Mucosa of rectum (tissue), 2 donors: ENCODE data around the gene GCA.

Experiments
- H3K27ac ChIP-seq, 2 donors: one replicate each; pipeline ENCODE4 v1.7.0; 2013; ENCODE audit warnings: inconsistent platforms in 2 of 2, low read depth in 2 of 2, low read length in 2 of 2
- H3K27me3 ChIP-seq, 2 donors: one replicate each; pipeline ENCODE4 v1.7.0; 2013; ENCODE audit warnings: low read length in 2 of 2; ENCODE audit not compliant: control insufficient read depth in 2 of 2, insufficient read depth in 2 of 2
- H3K36me3 ChIP-seq, 2 donors: one replicate each; pipeline ENCODE4 v1.7.0; 2013; ENCODE audit warnings: low read length in 2 of 2; ENCODE audit not compliant: control insufficient read depth in 2 of 2, insufficient read depth in 2 of 2
- H3K4me1 ChIP-seq, 2 donors: one replicate each; pipeline ENCODE4 v1.7.0; 2013; ENCODE audit warnings: low read length in 2 of 2, mild to moderate bottlenecking in 1 of 2; ENCODE audit not compliant: control insufficient read depth in 2 of 2, insufficient read depth in 2 of 2
- H3K4me3 ChIP-seq, 2 donors: one replicate each; pipeline ENCODE4 v1.7.0; 2013; ENCODE audit warnings: low read length in 2 of 2
- H3K9ac ChIP-seq, 2 donors: one replicate each; pipeline ENCODE4 v1.7.0; 2013; ENCODE audit warnings: low read length in 2 of 2, low read depth in 1 of 2, mild to moderate bottlenecking in 1 of 2
- H3K9me3 ChIP-seq, 2 donors: one replicate each; pipeline ENCODE4 v1.7.0; 2013; ENCODE audit warnings: low read length in 2 of 2; ENCODE audit not compliant: control insufficient read depth in 2 of 2
- donor health status: healthy.
- donor health status: Normal muscosa, but diverticular disease.

The GCA gene

GRCh38 chr2:162401871-162402270, 57.9 kb downstream of the GCA start:
- peaks cover 0 to 9% of the 10 kb centered on the region in 2 donors for H3K4me1 ChIP-seq
- H3K27ac ChIP-seq = no peak overlapping the region

DNA sequence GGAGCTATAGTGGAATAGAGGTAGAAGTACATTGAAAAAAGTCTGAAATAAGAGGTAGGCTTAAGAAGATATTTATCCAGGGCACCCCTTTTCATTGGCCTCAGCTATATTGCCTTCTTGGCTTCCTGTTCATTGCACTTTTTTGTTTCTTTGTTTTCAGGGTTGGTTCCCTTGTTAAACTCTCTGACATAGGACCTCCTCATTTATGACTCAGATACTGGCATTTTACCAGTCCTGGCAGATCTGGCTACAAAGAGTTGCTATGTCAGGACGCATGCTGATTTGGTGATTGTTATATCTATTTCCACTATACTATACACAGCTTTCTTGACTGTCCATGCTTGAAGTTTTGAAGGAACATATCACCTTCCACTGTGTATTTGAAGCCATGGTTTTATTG, 60.0 kb downstream of the GCA start:
- Histone ChIP-seq H3K4me3 (no peak overlapping the region), H3K36me3 (no peaks in the 10 kb centered on the region), H3K9ac (no peak overlapping the region), H3K9me3 (no peaks in the 10 kb centered on the region), H3K27ac (no peak overlapping the region), H3K4me1 (peaks cover 0 to 9% of the 10 kb centered on the region in 2 donors), H3K27me3 (no peaks in the 10 kb centered on the region)

More at GRCh38 chr2:162401871-162402270, 57.9 kb downstream of the GCA start:
- H3K4me3 ChIP-seq = no peak overlapping the region
- no peak overlapping the region for H3K9ac ChIP-seq
- no peaks in the 10 kb centered on the region for H3K9me3 ChIP-seq
- no peaks in the 10 kb centered on the region for H3K36me3 ChIP-seq
- no peaks in the 10 kb centered on the region for H3K27me3 ChIP-seq
